Fibroblast of lung (primary cell): ENCODE results near the gene PCDHA1.

Source experiments
- EZH2 ChIP-seq: IDR thresholded peaks from 2 replicates; pipeline ENCODE4 v1.5.1; 2012; ENCODE audit warnings: low read length, control low read depth, mild to moderate bottlenecking; ENCODE audit errors: missing control alignments
- TF ChIP-seq, protein P1 (sequence below), 2 donors: IDR thresholded peaks in 1 of 2; conservative IDR thresholded peaks in 1 of 2; 1 replicate in 1 of 2; 2 replicates in 1 of 2; pipeline ENCODE4 v1.5.1; 2011 to 2012; ENCODE audit warnings: low read length in 2 of 2, control low read depth in 1 of 2, inconsistent platforms in 1 of 2, low read depth in 1 of 2, mild to moderate bottlenecking in 1 of 2

DNA sequence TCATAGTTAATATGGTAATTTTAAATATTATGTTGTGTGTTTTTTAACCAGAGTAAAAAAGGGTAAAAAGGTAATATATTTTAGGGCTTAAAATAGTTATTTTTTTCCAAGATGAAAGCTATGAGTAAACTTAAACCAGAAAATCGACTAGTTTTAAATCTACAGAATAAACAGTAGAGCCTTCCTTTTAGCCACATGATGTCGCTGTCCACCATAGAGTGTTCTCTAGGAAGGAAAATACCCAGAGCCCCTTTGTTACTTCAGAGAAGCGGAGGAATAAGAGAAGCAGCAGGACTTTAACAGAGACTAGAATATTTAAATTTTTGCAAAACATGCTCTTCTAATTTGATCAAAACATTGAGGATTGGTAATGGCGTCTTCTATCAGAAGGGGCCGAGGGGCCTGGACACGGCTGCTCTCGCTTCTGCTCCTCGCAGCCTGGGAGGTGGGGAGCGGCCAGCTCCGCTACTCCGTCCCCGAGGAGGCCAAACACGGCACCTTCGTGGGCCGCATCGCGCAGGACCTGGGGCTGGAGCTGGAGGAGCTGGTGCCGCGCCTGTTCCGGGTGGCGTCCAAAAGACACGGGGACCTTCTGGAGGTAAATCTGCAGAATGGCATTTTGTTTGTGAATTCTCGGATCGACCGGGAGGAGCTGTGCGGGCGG, 8.8 kb downstream of the PCDHA1 start, which contains the start of gene PCDHA2:
- TF ChIP-seq, protein P1, sequence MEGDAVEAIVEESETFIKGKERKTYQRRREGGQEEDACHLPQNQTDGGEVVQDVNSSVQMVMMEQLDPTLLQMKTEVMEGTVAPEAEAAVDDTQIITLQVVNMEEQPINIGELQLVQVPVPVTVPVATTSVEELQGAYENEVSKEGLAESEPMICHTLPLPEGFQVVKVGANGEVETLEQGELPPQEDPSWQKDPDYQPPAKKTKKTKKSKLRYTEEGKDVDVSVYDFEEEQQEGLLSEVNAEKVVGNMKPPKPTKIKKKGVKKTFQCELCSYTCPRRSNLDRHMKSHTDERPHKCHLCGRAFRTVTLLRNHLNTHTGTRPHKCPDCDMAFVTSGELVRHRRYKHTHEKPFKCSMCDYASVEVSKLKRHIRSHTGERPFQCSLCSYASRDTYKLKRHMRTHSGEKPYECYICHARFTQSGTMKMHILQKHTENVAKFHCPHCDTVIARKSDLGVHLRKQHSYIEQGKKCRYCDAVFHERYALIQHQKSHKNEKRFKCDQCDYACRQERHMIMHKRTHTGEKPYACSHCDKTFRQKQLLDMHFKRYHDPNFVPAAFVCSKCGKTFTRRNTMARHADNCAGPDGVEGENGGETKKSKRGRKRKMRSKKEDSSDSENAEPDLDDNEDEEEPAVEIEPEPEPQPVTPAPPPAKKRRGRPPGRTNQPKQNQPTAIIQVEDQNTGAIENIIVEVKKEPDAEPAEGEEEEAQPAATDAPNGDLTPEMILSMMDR (conservative IDR thresholded peaks at IDR 0.05 in 1 of 2, IDR thresholded peaks at IDR 0.05 in 1 of 2; ENCODE audit: low read depth in 1 of 2, low read length in 2 of 2), result peak in 1 of 2 donors; percentile 6
- no peak for TF ChIP-seq EZH2
